ENCODE measurements around the gene DPP4.

Gene DPP4

GRCh38 chr2:162006337-162006736 is 67.7 kb downstream of the DPP4 start:
- no peaks in the 10 kb centered on the region for H3K9me3 ChIP-seq (ENCODE audit: insufficient read depth, low read depth, low read length)

GRCh38 chr2:162004031-162004430 is 70.0 kb downstream of the DPP4 start:
- Histone ChIP-seq H2AFZ (ENCODE audit: insufficient read depth, low read length, poor library complexity) (no peak overlapping the region), H3K23ac (ENCODE audit: low read length) (no peak overlapping the region), H3K36me3 (ENCODE audit: control insufficient read depth in 1 of 2, insufficient read depth in 2 of 2, low read length in 2 of 2) (peaks cover 0 to 2% of the 10 kb centered on the region in 2 experiments), H4K12ac (ENCODE audit: low read depth, low read length) (no peak overlapping the region), H3K27me3 (ENCODE audit: insufficient read depth, low read length) (no peaks in the 10 kb centered on the region), H2BK120ac (ENCODE audit: insufficient read depth, low read length, poor library complexity) (no peak overlapping the region), H3K4me1 (ENCODE audit: control insufficient read depth in 1 of 2, insufficient read depth in 2 of 2, low read length in 2 of 2) (no peaks in the 10 kb centered on the region), H2BK12ac (ENCODE audit: low read length) (no peak overlapping the region), H3K79me1 (ENCODE audit: low read length) (no peaks in the 10 kb centered on the region), H3K4me3 (ENCODE audit: low read depth, low read length) (no peak overlapping the region), H3K4me2 (ENCODE audit: low read length) (no peak overlapping the region), H2BK5ac (ENCODE audit: low read depth, low read length, poor library complexity) (no peak overlapping the region), H4K8ac (ENCODE audit: low read depth, low read length) (no peak overlapping the region), H3K9me3 (ENCODE audit: insufficient read depth, low read depth, low read length) (no peaks in the 10 kb centered on the region), H3K79me2 (ENCODE audit: control insufficient read depth, insufficient read depth, low read length, poor library complexity) (no peaks in the 10 kb centered on the region), H3K4ac (ENCODE audit: low read depth, low read length) (no peak overlapping the region), H3K27ac (ENCODE audit: low read depth, low read length) (no peak overlapping the region), H3K9ac (ENCODE audit: low read length) (no peak overlapping the region), H3K18ac (ENCODE audit: low read length) (no peak overlapping the region), H2AK5ac (ENCODE audit: low read length) (no peak overlapping the region), H4K91ac (ENCODE audit: low read depth, low read length) (no peak overlapping the region), H3K14ac (ENCODE audit: low read length) (no peak overlapping the region)
- WGBS (ENCODE audit: extremely low coverage, insufficient coverage, insufficient read length), result 100% methylated on average over 1 of the region's 3 CpGs
- no peak for DNase-seq

More at GRCh38 chr2:162006337-162006736, 67.7 kb downstream of the DPP4 start:
- no peaks in the 10 kb centered on the region for H3K27me3 ChIP-seq (ENCODE audit: insufficient read depth, low read length)
- H2AFZ ChIP-seq (ENCODE audit: insufficient read depth, low read length, poor library complexity), result no peak overlapping the region
- H2BK12ac ChIP-seq (ENCODE audit: low read length), result no peak overlapping the region
- no peak overlapping the region for H4K8ac ChIP-seq (ENCODE audit: low read depth, low read length)
- no peak overlapping the region for H3K14ac ChIP-seq (ENCODE audit: low read length)
- H3K4me3 ChIP-seq (ENCODE audit: low read depth, low read length), result no peak overlapping the region
- no peak overlapping the region for H4K91ac ChIP-seq (ENCODE audit: low read depth, low read length)
- H2AK5ac ChIP-seq (ENCODE audit: low read length), result no peak overlapping the region
- no peak overlapping the region for H3K27ac ChIP-seq (ENCODE audit: low read depth, low read length)
- H3K9ac ChIP-seq (ENCODE audit: low read length), result no peak overlapping the region
- no peak overlapping the region for H3K4ac ChIP-seq (ENCODE audit: low read depth, low read length)
- no peak overlapping the region for H2BK5ac ChIP-seq (ENCODE audit: low read depth, low read length, poor library complexity)
- H2BK120ac ChIP-seq (ENCODE audit: insufficient read depth, low read length, poor library complexity), result no peak overlapping the region
- no peaks in the 10 kb centered on the region for H3K79me1 ChIP-seq (ENCODE audit: low read length)
- H3K4me2 ChIP-seq (ENCODE audit: low read length), result no peak overlapping the region
- peaks cover 0 to 2% of the 10 kb centered on the region in 2 experiments for H3K36me3 ChIP-seq (ENCODE audit: control insufficient read depth in 1 of 2, insufficient read depth in 2 of 2, low read length in 2 of 2)
- no peak overlapping the region for H3K23ac ChIP-seq (ENCODE audit: low read length)
- H3K79me2 ChIP-seq (ENCODE audit: control insufficient read depth, insufficient read depth, low read length, poor library complexity), result no peaks in the 10 kb centered on the region
- H3K18ac ChIP-seq (ENCODE audit: low read length), result no peak overlapping the region
- no peak for DNase-seq
- no peak overlapping the region for H4K12ac ChIP-seq (ENCODE audit: low read depth, low read length)
- no peaks in the 10 kb centered on the region for H3K4me1 ChIP-seq (ENCODE audit: control insufficient read depth in 1 of 2, insufficient read depth in 2 of 2, low read length in 2 of 2)

- Histone ChIP-seq H4K8ac (ENCODE audit: low read depth, low read length) (no peak overlapping the region), H3K4ac (ENCODE audit: low read depth, low read length) (no peak overlapping the region), H2BK120ac (ENCODE audit: insufficient read depth, low read length, poor library complexity) (no peak overlapping the region), H3K23ac (ENCODE audit: low read length) (no peak overlapping the region), H3K27me3 (ENCODE audit: insufficient read depth, low read length) (no peaks in the 10 kb centered on the region), H2BK5ac (ENCODE audit: low read depth, low read length, poor library complexity) (no peak overlapping the region), H3K79me1 (ENCODE audit: low read length) (no peaks in the 10 kb centered on the region), H4K91ac (ENCODE audit: low read depth, low read length) (no peak overlapping the region), H4K12ac (ENCODE audit: low read depth, low read length) (no peak overlapping the region), H3K36me3 (ENCODE audit: control insufficient read depth in 1 of 2, insufficient read depth in 2 of 2, low read length in 2 of 2) (peaks cover 0 to 2% of the 10 kb centered on the region in 2 experiments), H3K4me1 (ENCODE audit: control insufficient read depth in 1 of 2, insufficient read depth in 2 of 2, low read length in 2 of 2) (no peaks in the 10 kb centered on the region), H2BK12ac (ENCODE audit: low read length) (no peak overlapping the region), H3K18ac (ENCODE audit: low read length) (no peak overlapping the region), H3K4me2 (ENCODE audit: low read length) (no peak overlapping the region), H3K79me2 (ENCODE audit: control insufficient read depth, insufficient read depth, low read length, poor library complexity) (no peaks in the 10 kb centered on the region), H3K14ac (ENCODE audit: low read length) (no peak overlapping the region), H3K4me3 (ENCODE audit: low read depth, low read length) (no peak overlapping the region), H3K9me3 (ENCODE audit: insufficient read depth, low read depth, low read length) (no peaks in the 10 kb centered on the region), H2AFZ (ENCODE audit: insufficient read depth, low read length, poor library complexity) (no peak overlapping the region), H3K27ac (ENCODE audit: low read depth, low read length) (no peak overlapping the region), H2AK5ac (ENCODE audit: low read length) (no peak overlapping the region), H3K9ac (ENCODE audit: low read length) (no peak overlapping the region)
- WGBS (ENCODE audit: extremely low coverage, insufficient coverage, insufficient read length), result no CpG with 5 or more reads among the region's 7 CpGs
- no peak for DNase-seq
These were observed 71.3 kb downstream of the DPP4 start for GRCh38 chr2:162002623-162003235.

GRCh38 chr2:162000431-162000830 is 73.6 kb downstream of the DPP4 start:
- Histone ChIP-seq H4K8ac (ENCODE audit: low read depth, low read length) (no peak overlapping the region), H2BK12ac (ENCODE audit: low read length) (no peak overlapping the region), H3K4ac (ENCODE audit: low read depth, low read length) (no peak overlapping the region), H3K4me3 (ENCODE audit: low read depth, low read length) (no peak overlapping the region), H3K36me3 (ENCODE audit: control insufficient read depth in 1 of 2, insufficient read depth in 2 of 2, low read length in 2 of 2) (peaks cover 0 to 2% of the 10 kb centered on the region in 2 experiments), H3K79me2 (ENCODE audit: control insufficient read depth, insufficient read depth, low read length, poor library complexity) (no peaks in the 10 kb centered on the region), H4K12ac (ENCODE audit: low read depth, low read length) (no peak overlapping the region), H2BK5ac (ENCODE audit: low read depth, low read length, poor library complexity) (no peak overlapping the region), H3K27me3 (ENCODE audit: insufficient read depth, low read length) (no peaks in the 10 kb centered on the region), H3K27ac (ENCODE audit: low read depth, low read length) (no peak overlapping the region), H3K9me3 (ENCODE audit: insufficient read depth, low read depth, low read length) (no peaks in the 10 kb centered on the region), H3K9ac (ENCODE audit: low read length) (no peak overlapping the region), H3K4me2 (ENCODE audit: low read length) (no peak overlapping the region), H3K4me1 (ENCODE audit: control insufficient read depth in 1 of 2, insufficient read depth in 2 of 2, low read length in 2 of 2) (no peaks in the 10 kb centered on the region), H3K18ac (ENCODE audit: low read length) (no peak overlapping the region), H3K23ac (ENCODE audit: low read length) (no peak overlapping the region), H3K79me1 (ENCODE audit: low read length) (no peaks in the 10 kb centered on the region), H2BK120ac (ENCODE audit: insufficient read depth, low read length, poor library complexity) (no peak overlapping the region), H2AK5ac (ENCODE audit: low read length) (no peak overlapping the region), H2AFZ (ENCODE audit: insufficient read depth, low read length, poor library complexity) (no peak overlapping the region), H3K14ac (ENCODE audit: low read length) (no peak overlapping the region), H4K91ac (ENCODE audit: low read depth, low read length) (no peak overlapping the region)
- no CpG with 5 or more reads among the region's 1 CpG for WGBS (ENCODE audit: extremely low coverage, insufficient coverage, insufficient read length)
- no peak for DNase-seq
